Suprapubic skin (tissue), 4 donors: ENCODE measurements around the gene NDUFB7. TPM values are rescaled to one million over a fixed set of nuclear protein-coding genes. Genes with fewer than 3 reads are reported as not detected.

Experiments used
- DNase-seq, 2 donors: peaks; one replicate each; pipeline ENCODE4 v3.0.0-alpha.2; 2019; ENCODE audit warnings: low spot score in 2 of 2
- H3K27ac ChIP-seq: fragments of 200-600 bp; sonication (generic); one replicate; pipeline ENCODE4 v1.5.1; 2019
- H3K27me3 ChIP-seq: fragments of 200-600 bp; sonication (generic); one replicate; pipeline ENCODE4 v1.5.1; 2019
- H3K36me3 ChIP-seq: fragments of 200-600 bp; sonication (generic); one replicate; pipeline ENCODE4 v1.5.1; 2019
- H3K4me1 ChIP-seq: fragments of 200-600 bp; sonication (generic); one replicate; pipeline ENCODE4 v1.5.1; 2019
- H3K4me3 ChIP-seq: fragments of 200-600 bp; sonication (generic); one replicate; pipeline ENCODE4 v1.5.1; 2019; ENCODE audit warnings: mild to moderate bottlenecking
- H3K9me3 ChIP-seq: fragments of 200-600 bp; sonication (generic); one replicate; pipeline ENCODE4 v1.5.1; 2019
- EP300 ChIP-seq: sonication (generic); formaldehyde crosslinking; IDR thresholded peaks from one replicate; pipeline ENCODE4 v1.6.1; 2017; ENCODE audit warnings: antibody characterized with exemption
- POLR2A ChIP-seq, 2 donors: fragments of 450-650 bp; IDR thresholded peaks; one replicate each; pipeline ENCODE4 v1.6.1; 2017; ENCODE audit warnings: antibody characterized with exemption in 2 of 2, mild to moderate bottlenecking in 2 of 2, moderate library complexity in 2 of 2
- POLR2AphosphoS5 ChIP-seq, 3 donors: sonication (generic); formaldehyde crosslinking; IDR thresholded peaks; one replicate each; pipeline ENCODE4 v1.6.1; 2017; ENCODE audit warnings: antibody characterized with exemption in 3 of 3
- WGBS: methylation state at CpG from one replicate; pipeline ENCODE4 v1.1.5; 2018; 5-methylcytosine and 5-hydroxymethylcytosine counted together
- total RNA-seq, 4 donors: library from RNA; depleted of rRNA; stranded (reverse); fragments of >200 nt; gene quantifications; one replicate each; pipeline ENCODE4 v1.1.0, GENCODE V29; 2016
- TF ChIP-seq, protein P1 (sequence below), 2 donors: fragments of 200-600 bp in 1 of 2; fragments of 450-650 bp in 1 of 2; sonication (generic) in 1 of 2; IDR thresholded peaks; one replicate each; pipeline ENCODE4 v1.5.1; 2016 to 2019; ENCODE audit warnings: antibody characterized with exemption in 2 of 2, mild to moderate bottlenecking in 1 of 2, moderate library complexity in 1 of 2

The NDUFB7 gene
- total RNA-seq, 4 donors from 2014 or later, result 196 to 394 (median 340) TPM

DNA sequence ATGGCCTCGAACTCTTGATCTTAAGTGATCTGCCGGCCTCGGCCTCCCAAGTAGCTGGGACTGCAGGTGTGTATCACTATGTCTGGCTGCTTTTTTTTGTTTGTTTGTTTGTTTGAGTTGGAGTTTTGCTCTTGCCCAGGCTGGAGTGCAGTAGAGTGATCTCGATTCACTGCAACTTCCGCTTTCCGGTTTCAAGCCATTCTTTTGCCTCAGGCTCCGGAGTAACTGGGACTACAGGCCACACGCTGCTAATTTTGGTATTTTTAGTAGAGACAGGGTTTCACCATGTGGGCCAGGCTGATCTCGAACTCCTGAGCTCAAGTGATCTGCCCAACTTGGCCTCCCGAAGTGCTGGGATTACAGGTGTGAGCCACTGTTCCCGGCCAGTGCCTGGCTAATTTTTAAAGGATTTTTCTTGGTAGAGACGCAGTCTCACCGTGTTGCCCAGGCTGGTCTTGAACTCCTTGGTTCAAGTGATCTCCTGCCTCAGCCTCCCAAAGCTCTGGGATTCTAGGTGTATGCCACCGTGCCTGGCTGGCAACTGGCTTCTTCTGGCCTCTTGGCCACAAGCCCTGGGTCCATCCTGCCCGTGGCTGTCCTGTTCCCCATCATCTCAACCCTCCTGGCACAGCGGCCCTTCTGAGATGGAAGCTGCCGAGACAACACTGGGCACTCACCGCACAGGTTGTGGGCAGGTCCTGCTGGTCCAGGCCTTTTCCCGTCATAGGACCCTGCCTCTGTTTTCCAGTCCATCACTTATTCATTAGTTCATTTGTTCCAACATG, 30.9 kb downstream of the NDUFB7 start:
- Histone ChIP-seq H3K4me1 (peaks cover 48% of the 10 kb centered on the region), H3K36me3 (no peaks in the 10 kb centered on the region), H3K9me3 (no peaks in the 10 kb centered on the region), H3K27ac (no peak overlapping the region), H3K27me3 (no peaks in the 10 kb centered on the region), H3K4me3 (no peak overlapping the region)
- TF ChIP-seq, protein P1, sequence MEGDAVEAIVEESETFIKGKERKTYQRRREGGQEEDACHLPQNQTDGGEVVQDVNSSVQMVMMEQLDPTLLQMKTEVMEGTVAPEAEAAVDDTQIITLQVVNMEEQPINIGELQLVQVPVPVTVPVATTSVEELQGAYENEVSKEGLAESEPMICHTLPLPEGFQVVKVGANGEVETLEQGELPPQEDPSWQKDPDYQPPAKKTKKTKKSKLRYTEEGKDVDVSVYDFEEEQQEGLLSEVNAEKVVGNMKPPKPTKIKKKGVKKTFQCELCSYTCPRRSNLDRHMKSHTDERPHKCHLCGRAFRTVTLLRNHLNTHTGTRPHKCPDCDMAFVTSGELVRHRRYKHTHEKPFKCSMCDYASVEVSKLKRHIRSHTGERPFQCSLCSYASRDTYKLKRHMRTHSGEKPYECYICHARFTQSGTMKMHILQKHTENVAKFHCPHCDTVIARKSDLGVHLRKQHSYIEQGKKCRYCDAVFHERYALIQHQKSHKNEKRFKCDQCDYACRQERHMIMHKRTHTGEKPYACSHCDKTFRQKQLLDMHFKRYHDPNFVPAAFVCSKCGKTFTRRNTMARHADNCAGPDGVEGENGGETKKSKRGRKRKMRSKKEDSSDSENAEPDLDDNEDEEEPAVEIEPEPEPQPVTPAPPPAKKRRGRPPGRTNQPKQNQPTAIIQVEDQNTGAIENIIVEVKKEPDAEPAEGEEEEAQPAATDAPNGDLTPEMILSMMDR (IDR thresholded peaks at IDR 0.05), result no peak
- no peak for TF ChIP-seq EP300
- no peak for TF ChIP-seq POLR2AphosphoS5 (IDR thresholded peaks at IDR 0.05)
- TF ChIP-seq POLR2A (IDR thresholded peaks at IDR 0.05), result no peak
- DNase-seq, result no peak
- 72% methylated on average over 19 of the region's 19 CpGs for WGBS

DNA sequence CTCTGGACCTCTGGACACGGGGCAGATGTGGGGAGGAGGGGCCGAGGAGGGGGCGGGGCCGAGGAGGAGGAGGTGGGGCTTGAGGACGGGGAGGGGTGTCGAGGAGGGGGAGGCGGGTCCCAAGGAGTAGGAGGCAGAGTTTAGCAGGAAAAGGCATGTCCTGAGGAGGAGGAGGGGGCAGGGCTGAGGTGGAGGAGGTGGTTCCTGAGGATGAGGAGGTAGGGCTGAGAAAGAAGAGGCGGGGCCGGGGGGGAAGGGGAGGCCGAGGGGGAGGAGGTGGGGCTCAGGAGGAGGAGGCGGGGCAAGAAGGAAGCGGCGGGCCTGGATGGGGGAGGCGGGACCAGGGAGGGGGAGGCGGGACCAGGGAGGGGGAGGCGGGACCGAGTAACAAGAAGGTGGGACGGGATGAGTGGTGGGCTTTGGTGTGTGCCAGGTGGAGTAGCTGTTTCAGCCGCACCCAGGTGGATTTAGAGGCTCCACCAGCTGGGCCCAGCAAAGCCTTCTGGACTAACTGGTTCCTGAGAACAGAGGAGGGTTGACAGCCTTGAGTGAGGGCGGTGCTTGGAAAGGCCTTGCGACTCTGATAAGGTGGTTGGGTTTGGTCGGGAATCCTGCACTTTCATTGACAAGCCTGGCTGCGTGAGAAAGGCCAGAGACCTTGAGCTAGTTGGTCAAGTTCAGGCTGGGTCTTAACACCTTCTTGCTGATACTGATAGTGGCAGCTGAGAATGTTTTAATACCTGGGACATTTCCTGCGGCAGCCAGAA, 34.8 kb downstream of the NDUFB7 start:
- no peaks in the 10 kb centered on the region for H3K27me3 ChIP-seq
- peaks cover 28% of the 10 kb centered on the region for H3K4me1 ChIP-seq
- no peaks in the 10 kb centered on the region for H3K9me3 ChIP-seq
- peak overlapping the region; percentile 23 for H3K4me3 ChIP-seq
- DNase-seq, result peak in 1 of 2 donors; percentile 85
- WGBS, result 17% methylated on average over 23 of the region's 24 CpGs
- H3K27ac ChIP-seq, result peak overlapping the region; percentile 32
- H3K36me3 ChIP-seq, result no peaks in the 10 kb centered on the region
- TF ChIP-seq, protein P1 (IDR thresholded peaks at IDR 0.05), result no peak
- TF ChIP-seq POLR2AphosphoS5 (IDR thresholded peaks at IDR 0.05), result no peak
- no peak for TF ChIP-seq POLR2A (IDR thresholded peaks at IDR 0.05)
- TF ChIP-seq EP300, result no peak

DNA sequence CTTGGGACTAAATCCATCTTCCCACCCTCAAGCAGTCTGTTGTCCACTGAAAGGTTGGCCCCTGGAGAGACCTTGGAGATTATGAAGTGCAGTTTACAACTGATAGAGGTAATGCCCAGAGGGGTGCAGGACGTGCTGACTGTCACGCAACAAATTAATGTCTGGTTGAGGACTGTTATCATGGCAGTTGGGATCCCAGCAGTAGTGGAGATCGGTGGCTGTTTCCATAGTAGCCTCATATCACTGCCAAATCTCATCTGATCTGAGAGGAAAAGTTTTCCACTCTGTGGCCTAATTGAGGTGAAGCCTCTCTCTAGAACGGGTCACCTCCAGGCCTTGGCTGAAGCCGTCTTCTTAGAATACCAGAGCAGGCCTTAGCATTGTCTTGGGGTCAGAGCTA, 38.4 kb downstream of the NDUFB7 start:
- H3K27me3 ChIP-seq, result no peaks in the 10 kb centered on the region
- WGBS, result 74% methylated on average over 5 of the region's 5 CpGs
- no peak overlapping the region for H3K27ac ChIP-seq
- no peak for TF ChIP-seq EP300
- TF ChIP-seq POLR2AphosphoS5 (IDR thresholded peaks at IDR 0.05), result no peak
- no peak for TF ChIP-seq POLR2A (IDR thresholded peaks at IDR 0.05)
- TF ChIP-seq, protein P1 (IDR thresholded peaks at IDR 0.05), result no peak
- H3K4me3 ChIP-seq, result no peak overlapping the region
- DNase-seq, result no peak
- H3K36me3 ChIP-seq, result no peaks in the 10 kb centered on the region
- H3K9me3 ChIP-seq, result no peaks in the 10 kb centered on the region
- peaks cover 57% of the 10 kb centered on the region for H3K4me1 ChIP-seq

DNA sequence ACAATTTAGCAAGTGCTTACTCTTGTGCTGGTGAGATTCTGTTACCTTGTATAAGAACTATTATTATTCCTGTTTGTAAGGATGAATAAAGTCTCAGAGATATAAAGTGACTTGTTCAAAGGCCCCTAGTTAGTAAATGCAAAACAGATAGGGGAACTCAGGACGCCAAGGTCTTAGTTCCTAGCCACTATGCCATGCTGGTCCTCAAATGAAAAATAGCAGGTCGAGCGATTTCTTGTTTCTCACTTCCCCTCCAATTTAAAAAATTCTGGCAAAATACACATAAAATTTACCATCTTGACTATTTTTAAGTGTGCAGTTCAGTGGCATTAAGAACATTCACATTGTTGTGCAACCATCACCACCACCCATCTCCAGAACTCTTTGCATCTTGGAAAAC, 41.4 kb downstream of the NDUFB7 start:
- Histone ChIP-seq H3K36me3 (no peaks in the 10 kb centered on the region), H3K9me3 (no peaks in the 10 kb centered on the region), H3K4me3 (peak overlapping the region; percentile 89), H3K4me1 (peaks cover 63% of the 10 kb centered on the region), H3K27ac (peak overlapping the region; percentile 94), H3K27me3 (no peaks in the 10 kb centered on the region)
- WGBS, result 62% methylated on average over 3 of the region's 3 CpGs
- DNase-seq, result no peak
- TF ChIP-seq, protein P1 (IDR thresholded peaks at IDR 0.05), result no peak
- no peak for TF ChIP-seq POLR2AphosphoS5 (IDR thresholded peaks at IDR 0.05)

DNA sequence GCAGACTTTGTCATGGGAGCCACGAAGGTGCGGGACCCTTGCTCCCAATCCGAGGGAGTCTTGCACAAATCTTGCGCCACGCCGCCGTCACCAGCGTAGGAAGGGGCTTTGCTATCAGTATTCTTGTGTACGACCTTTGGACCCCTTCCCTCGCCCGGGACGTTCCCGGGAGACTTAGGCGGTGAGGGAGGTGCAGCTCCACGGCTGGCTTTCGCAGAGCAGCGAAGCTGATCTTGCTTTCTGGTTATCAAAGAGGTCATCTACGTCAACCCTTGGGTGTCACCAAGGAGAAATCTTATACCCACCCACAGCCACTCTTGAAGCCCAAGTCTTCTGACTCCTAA, 41.9 kb downstream of the NDUFB7 start:
- H3K36me3 ChIP-seq, result no peaks in the 10 kb centered on the region
- no peaks in the 10 kb centered on the region for H3K9me3 ChIP-seq
- DNase-seq, result peak; percentile 86 to 87
- TF ChIP-seq POLR2A (IDR thresholded peaks at IDR 0.05) (no peak), POLR2AphosphoS5 (IDR thresholded peaks at IDR 0.05) (no peak), EP300 (no peak)
- TF ChIP-seq, protein P1 (IDR thresholded peaks at IDR 0.05), result no peak
- no peaks in the 10 kb centered on the region for H3K27me3 ChIP-seq
- peak overlapping the region; percentile 94 for H3K27ac ChIP-seq
- peak overlapping the region; percentile 89 for H3K4me3 ChIP-seq
- WGBS, result 0% methylated on average over 6 of the region's 18 CpGs
- H3K4me1 ChIP-seq, result peaks cover 68% of the 10 kb centered on the region
